ENCODE data around the gene ERRFI1. TPM values are rescaled to one million over a fixed set of nuclear protein-coding genes. Genes with fewer than 3 reads are reported as not detected.

The ERRFI1 gene
- total and polyA plus RNA-seq, 2 of the 8 experiments (the other 6 are each of a cell fraction or from before 2014, with no cell fraction given): 23.4 to 46.1 TPM

- no peak overlapping the region for H2BK20ac ChIP-seq (ENCODE audit: low read length)
- no peaks in the 10 kb centered on the region; the same call in 1 of the 2 replicates for H3K79me1 ChIP-seq (ENCODE audit: low read depth, low read length)
- ChIA-PET POLR2A (ENCODE audit: partially characterized antibody) (no interaction called here), CTCF (ENCODE audit: partially characterized antibody) (interaction anchor here (0.9 to 12.6 kb wide), 4 partner anchors 27 to 307 kb away, joined by 4 to 211 read pairs (median 16); partner anchors contain the start of gene SLC45A1)
- H3K23ac ChIP-seq (ENCODE audit: insufficient read length): no peak overlapping the region
- FAIRE-seq: no peak
- no peak overlapping the region for H2BK12ac ChIP-seq (ENCODE audit: low read depth, low read length)
- H3K4me1 ChIP-seq (replicated peaks in 1 of 4; ENCODE audit: control insufficient read depth in 3 of 4, insufficient read depth in 4 of 4, low read length in 3 of 4): peaks cover 2 to 6% (median 3%) of the 10 kb centered on the region in 4 experiments; a peak in 5 of 7 replicates
- H4K5ac ChIP-seq (ENCODE audit: insufficient read length, low read depth, low read length): no peak overlapping the region
- no peak overlapping the region for H3K4me3 ChIP-seq (ENCODE audit: extremely low read depth in 1 of 4, insufficient read depth in 2 of 4, low read depth in 3 of 4, low read length in 4 of 4)
- no peak overlapping the region for H2AK5ac ChIP-seq (ENCODE audit: low read depth, low read length)
- no peak overlapping the region for H4K8ac ChIP-seq (ENCODE audit: extremely low read depth, insufficient read depth, low read length)
- no peak overlapping the region for H2AFZ ChIP-seq (ENCODE audit: low read length)
- H3K18ac ChIP-seq (ENCODE audit: extremely low read depth, low read length): no peak overlapping the region
- no peak overlapping the region for H3K4me2 ChIP-seq (ENCODE audit: insufficient read depth in 1 of 2, low read depth in 2 of 2, low read length in 2 of 2)
- H2BK120ac ChIP-seq (replicated peaks; ENCODE audit: low read depth, low read length): no peak overlapping the region
- no peak overlapping the region for H3K14ac ChIP-seq (ENCODE audit: insufficient read length)
- H3K56ac ChIP-seq (replicated peaks; ENCODE audit: insufficient read length, low read depth, low read length): no peak overlapping the region
- DNase-seq (ENCODE audit: low read depth in 1 of 2, low spot score in 2 of 2): no peak
- H4K20me1 ChIP-seq (replicated peaks in 1 of 2; ENCODE audit: control insufficient read depth in 1 of 2, insufficient read depth in 2 of 2, low read length in 2 of 2): peaks cover 0 to 3% of the 10 kb centered on the region in 2 experiments
- no peaks in the 10 kb centered on the region for H3K9me3 ChIP-seq (ENCODE audit: insufficient read depth in 2 of 2, low read depth in 1 of 2, low read length in 1 of 2)
- peaks cover 0 to 20% of the 10 kb centered on the region in 2 experiments; a peak in 3 of 4 replicates for H3K79me2 ChIP-seq (ENCODE audit: control insufficient read depth in 1 of 2, insufficient read depth in 2 of 2, low read length in 2 of 2)
- no peaks in the 10 kb centered on the region for H3K27me3 ChIP-seq (replicated peaks in 1 of 4; ENCODE audit: control insufficient read depth in 3 of 4, extremely low read depth in 1 of 4, insufficient read depth in 3 of 4, low read length in 3 of 4)
- WGBS, 2 experiments (ENCODE audit: extremely low coverage in 1 of 2, insufficient coverage in 1 of 2, insufficient read length in 1 of 2, insufficient replicate concordance in 2 of 2, low coverage in 1 of 2, low lambda C conversion rate in 2 of 2, missing lambda C conversion rate in 1 of 2): 95% methylated on average over 8 of the region's 8 CpGs; no CpG with 5 or more reads in 1 of the 2 experiments
- no peak overlapping the region for H3K4ac ChIP-seq (replicated peaks; ENCODE audit: insufficient read length, low read depth, low read length)
- no peak overlapping the region for H4K91ac ChIP-seq (replicated peaks; ENCODE audit: insufficient read length, low read length)
- H2BK15ac ChIP-seq (ENCODE audit: low read length): no peak overlapping the region
- no peaks in the 10 kb centered on the region for H3K23me2 ChIP-seq (ENCODE audit: low read depth, low read length)
- no peak overlapping the region for H3K27ac ChIP-seq (ENCODE audit: low read depth, low read length)
- H3K36me3 ChIP-seq (ENCODE audit: control insufficient read depth in 2 of 4, insufficient read depth in 4 of 4, low read length in 3 of 4): peaks cover 12 to 41% (median 28%) of the 10 kb centered on the region in 4 experiments
- H2BK5ac ChIP-seq (ENCODE audit: low read depth, low read length): no peak overlapping the region
- no peak overlapping the region for H3K9ac ChIP-seq (replicated peaks in 1 of 4; ENCODE audit: extremely low read depth in 1 of 4, low read depth in 3 of 4, low read length in 3 of 4)
- TF ChIP-seq RBBP5 (IDR thresholded peaks at IDR 0.05; ENCODE audit: borderline replicate concordance, low read depth, low read length) (no peak), CREB1 (IDR thresholded peaks at IDR 0.05) (no peak), GABPA (IDR thresholded peaks at IDR 0.05; ENCODE audit: borderline replicate concordance, insufficient read depth, low read length) (no peak), BCL11A (IDR thresholded peaks at IDR 0.05; ENCODE audit: low read depth in 2 of 2, low read length in 2 of 2) (no peak), KDM4A (IDR thresholded peaks at IDR 0.05; ENCODE audit: low read depth, low read length, severe bottlenecking) (no peak), SP4 (IDR thresholded peaks at IDR 0.05; ENCODE audit: low read length) (no peak), MAFK (IDR thresholded peaks at IDR 0.05; ENCODE audit: low read depth, low read length) (no peak), CEBPB (IDR thresholded peaks at IDR 0.05; ENCODE audit: low read depth, low read length) (no peak), E2F6 (IDR thresholded peaks at IDR 0.05) (no peak), EP300 (IDR thresholded peaks at IDR 0.05; ENCODE audit: borderline replicate concordance in 1 of 2, low read depth in 2 of 2, low read length in 2 of 2) (no peak), POU5F1 (IDR thresholded peaks at IDR 0.05; ENCODE audit: low read depth, low read length) (no peak), CBX8 (IDR thresholded peaks at IDR 0.05; ENCODE audit: borderline replicate concordance, low read depth, low read length) (no peak), MAX (IDR thresholded peaks at IDR 0.05) (no peak)
These were observed 15.9 kb downstream of the ERRFI1 start for GRCh38 chr1:8010080-8010664.

Measured in H1 (cell line).